IMR-90 (cell line): Measurements from ENCODE around the gene PRKCA. TPM values are rescaled to one million over a fixed set of nuclear protein-coding genes. Genes with fewer than 3 reads are reported as not detected.

Source experiments
- ATAC-seq: fragments of 200-7000 bp; cut with Tn5 transposase; 2 replicates; pipeline ENCODE4 v1.9.1; 2020; ENCODE audit warnings: low read depth, mild to moderate bottlenecking, moderate library complexity
- BruUV-seq: library from RNA; stranded (reverse); fragments of 400-500 nt; replicated peaks from 2 replicates; lab custom pipeline; 2021; lab: Mats Ljungman, UMichigan
- CTCF ChIA-PET: fragments of 300-600 bp; formaldehyde crosslinking; extraction: SDS; loops from one replicate; lab custom pipeline; 2021; ENCODE audit warnings: antibody characterized with exemption; lab: Yijun Ruan, JAX
- POLR2A ChIA-PET: fragments of 300-600 bp; sonication (Branson Sonifier 250); formaldehyde crosslinking; loops from one replicate; lab custom pipeline; 2022; ENCODE audit warnings: antibody characterized with exemption; ENCODE audit not compliant: unreplicated experiment; lab: Charles Lee
- DNase-seq: peaks from one replicate; pipeline ENCODE4 v3.0.0; 2013
- H2AFZ ChIP-seq: replicated peaks from 2 replicates; pipeline ENCODE3; 2013; ENCODE audit warnings: low read length, mild to moderate bottlenecking; ENCODE audit not compliant: poor library complexity
- H2AK5ac ChIP-seq: 2 replicates; pipeline ENCODE4 v1.6.1; 2013; ENCODE audit warnings: low read depth, low read length, inconsistent platforms
- H2AK9ac ChIP-seq: replicated peaks from 2 replicates; pipeline ENCODE3; 2013; ENCODE audit warnings: mild to moderate bottlenecking, low read depth, low read length, moderate library complexity; ENCODE audit not compliant: poor library complexity
- H2BK120ac ChIP-seq: 2 replicates; pipeline ENCODE4 v1.6.1; 2013; ENCODE audit warnings: low read depth, low read length, inconsistent platforms
- H2BK15ac ChIP-seq: 3 replicates; pipeline ENCODE4 v1.6.1; 2013; ENCODE audit warnings: low read depth, low read length, inconsistent platforms
- H2BK20ac ChIP-seq: 2 replicates; pipeline ENCODE4 v1.6.1; 2013; ENCODE audit warnings: low read depth, mild to moderate bottlenecking, inconsistent platforms, low read length, moderate library complexity
- H2BK5ac ChIP-seq: 2 replicates; pipeline ENCODE4 v1.6.1; 2013; ENCODE audit warnings: mild to moderate bottlenecking, low read depth, low read length, inconsistent platforms; ENCODE audit not compliant: poor library complexity, severe bottlenecking
- H3K14ac ChIP-seq: replicated peaks from 2 replicates; pipeline ENCODE4 v1.6.1; 2013; ENCODE audit warnings: low read depth, low read length, inconsistent platforms
- H3K18ac ChIP-seq: 2 replicates; pipeline ENCODE4 v1.6.1; 2013; ENCODE audit warnings: low read depth, low read length, control low read depth
- H3K23ac ChIP-seq: 2 replicates; pipeline ENCODE4 v1.6.1; 2013; ENCODE audit warnings: low read depth, low read length, inconsistent platforms
- H3K27ac ChIP-seq: 2 replicates; pipeline ENCODE4 v1.5.1; 2013; ENCODE audit warnings: mild to moderate bottlenecking, control low read depth, low read length; ENCODE audit not compliant: insufficient read depth
- H3K27me3 ChIP-seq: 2 replicates; pipeline ENCODE4 v1.6.1; 2013; ENCODE audit warnings: low read length; ENCODE audit not compliant: control insufficient read depth, insufficient read depth
- H3K36me3 ChIP-seq: 2 replicates; pipeline ENCODE4 v1.6.1; 2013; ENCODE audit warnings: low read length, mixed read lengths; ENCODE audit not compliant: control insufficient read depth, insufficient read depth
- H3K4ac ChIP-seq: 2 replicates; pipeline ENCODE4 v1.6.1; 2013; ENCODE audit warnings: low read depth, low read length, inconsistent platforms
- H3K4me1 ChIP-seq: 2 replicates; pipeline ENCODE4 v1.6.1; 2013; ENCODE audit warnings: low read length, mixed read lengths; ENCODE audit not compliant: control insufficient read depth, insufficient read depth
- H3K4me2 ChIP-seq: 2 replicates; pipeline ENCODE4 v1.6.1; 2013; ENCODE audit warnings: low read depth, mild to moderate bottlenecking, control low read depth, low read length, moderate library complexity
- H3K4me3 ChIP-seq: 2 replicates; pipeline ENCODE4 v1.5.1; 2013; ENCODE audit warnings: low read depth, mild to moderate bottlenecking, control low read depth, low read length, moderate library complexity; ENCODE audit not compliant: insufficient read depth
- H3K56ac ChIP-seq: 2 replicates; pipeline ENCODE4 v1.6.1; 2013; ENCODE audit warnings: low read length, inconsistent platforms; ENCODE audit not compliant: insufficient read depth; ENCODE audit errors: extremely low read depth
- H3K79me1 ChIP-seq, 2 experiments: 2 replicates each; pipeline ENCODE4 v1.6.1; 2013; ENCODE audit warnings: low read length in 2 of 2, inconsistent platforms in 1 of 2, low read depth in 1 of 2
- H3K9ac ChIP-seq: 2 replicates; pipeline ENCODE4 v1.6.1; 2013; ENCODE audit warnings: low read depth, low read length, control low read depth
- H3K9me1 ChIP-seq: 2 replicates; pipeline ENCODE4 v1.6.1; 2013; ENCODE audit warnings: low read length, inconsistent platforms; ENCODE audit not compliant: insufficient read depth
- H3K9me3 ChIP-seq: 2 replicates; pipeline ENCODE4 v1.6.1; 2013; ENCODE audit warnings: low read length; ENCODE audit not compliant: control insufficient read depth, insufficient read depth
- H4K20me1 ChIP-seq: 2 replicates; pipeline ENCODE4 v1.6.1; 2013; ENCODE audit warnings: low read length, inconsistent platforms; ENCODE audit not compliant: insufficient read depth
- H4K5ac ChIP-seq: 2 replicates; pipeline ENCODE4 v1.6.1; 2013; ENCODE audit warnings: mild to moderate bottlenecking, low read depth, low read length, control low read depth
- H4K8ac ChIP-seq, 2 experiments: 2 replicates each; pipeline ENCODE4 v1.6.1; 2013; ENCODE audit warnings: low read depth in 2 of 2, low read length in 2 of 2, control low read depth in 1 of 2, inconsistent platforms in 1 of 2
- H4K91ac ChIP-seq: 2 replicates; pipeline ENCODE4 v1.6.1; 2013; ENCODE audit warnings: low read depth, low read length, inconsistent platforms; ENCODE audit not compliant: insufficient read depth
- MAZ ChIP-seq: IDR thresholded peaks from 2 replicates; pipeline ENCODE4 v1.6.1; 2012; ENCODE audit warnings: low read depth, mild to moderate bottlenecking, low read length, improper control_type of control experiment, moderate library complexity, borderline replicate concordance
- MXI1 ChIP-seq: IDR thresholded peaks from 2 replicates; pipeline ENCODE4 v1.6.1; 2012; ENCODE audit warnings: low read depth, mild to moderate bottlenecking, low read length, moderate library complexity, borderline replicate concordance
- RCOR1 ChIP-seq: IDR thresholded peaks from 2 replicates; pipeline ENCODE4 v1.6.1; 2012; ENCODE audit warnings: mild to moderate bottlenecking, low read length, improper control_type of control experiment; ENCODE audit not compliant: insufficient replicate concordance
- SMC3 ChIP-seq: fragments of 150-350 bp; IDR thresholded peaks from 2 replicates; pipeline ENCODE4 v1.6.1; 2016; ENCODE audit warnings: low read depth, mild to moderate bottlenecking, antibody characterized with exemption, low read length, moderate library complexity
- WGBS, 2 experiments: methylation state at CpG; one replicate each; pipeline versions ENCODE4 v1.1.5 to v1.1.7; 2013; ENCODE audit warnings: missing lambda C conversion rate in 2 of 2; ENCODE audit not compliant: insufficient read length in 1 of 2; ENCODE audit errors: extremely low coverage in 2 of 2; 5-methylcytosine and 5-hydroxymethylcytosine counted together
- dilution Hi-C: fragments of 300-500 bp; cut with HindIII; formaldehyde crosslinking; loops from one replicate; pipeline ENCODE4 v1.14.3; 2018; ENCODE audit warnings: low sequenced_read_pairs; ENCODE audit not compliant: unreplicated experiment
- in situ Hi-C: fragments of 300-500 bp; cut with MboI; formaldehyde crosslinking; loops from 3 replicates; pipeline ENCODE4 v1.14.3; 2019; ENCODE audit warnings: low sequenced_read_pairs, inconsistent platforms, mixed read lengths
- intact Hi-C: fragments of 100-400 bp; cut with micrococcal nuclease; formaldehyde crosslinking; loops from 2 replicates; pipeline ENCODE4 v1.10.0; 2022
- polyA plus RNA-seq, 3 experiments: library from polyadenylated mRNA; depleted of rRNA; stranded (reverse); fragments of >200 nt; gene quantifications; 2 replicates each; pipeline ENCODE4 v1.2.3, GENCODE V29; 2012; ENCODE audit warnings: low replicate concordance in 1 of 3
- total RNA-seq: library from RNA; depleted of rRNA; stranded (reverse); fragments of >200 nt; gene quantifications from 2 replicates; pipeline ENCODE4 v1.2.3, GENCODE V29; 2012

The PRKCA gene
- total and polyA plus RNA-seq, 2 of the 4 experiments (the other 2 are of a cell fraction), result 31.0 to 46.0 TPM

DNA sequence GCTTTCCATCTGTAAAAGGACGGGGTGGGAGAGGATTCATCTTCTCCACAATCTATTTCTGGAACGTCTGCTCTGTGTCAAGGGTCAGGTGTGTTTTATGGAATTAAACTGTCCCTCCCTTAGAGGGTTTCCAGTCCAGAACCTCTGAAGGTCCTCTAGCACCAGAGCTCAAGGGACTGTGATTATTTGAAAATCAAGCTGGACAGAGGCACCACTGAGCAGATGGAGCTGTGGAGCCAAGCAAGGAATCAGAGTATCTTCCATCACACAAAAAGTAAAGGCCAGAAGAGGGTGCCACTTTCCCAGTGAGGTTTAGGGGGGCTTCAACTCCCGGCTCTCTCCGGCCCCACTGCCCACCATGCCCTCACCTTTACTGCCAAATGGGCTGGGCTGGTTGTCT lies 539.3 kb downstream of the PRKCA start:
- TF ChIP-seq SMC3 (no peak), MAZ (no peak), RCOR1 (no peak), MXI1 (no peak)
- intact Hi-C loops (loop anchor here (10.0 kb wide), 1 partner anchor 1087 kb away; no protein-coding TSS in a partner anchor), in situ Hi-C loops (no loop called here), dilution Hi-C loops (no loop called here)
- H3K23ac ChIP-seq, result no peak overlapping the region
- no peak overlapping the region for H3K4me3 ChIP-seq
- no peak overlapping the region for H2BK15ac ChIP-seq
- H2AFZ ChIP-seq, result no peak overlapping the region
- H3K27me3 ChIP-seq, result peaks cover 36% of the 10 kb centered on the region
- H2BK120ac ChIP-seq, result no peak overlapping the region
- no peak overlapping the region for H2BK20ac ChIP-seq
- no peak overlapping the region for H3K9ac ChIP-seq
- H3K14ac ChIP-seq, result no peak overlapping the region
- ChIA-PET CTCF (interaction anchor here (0.6 kb wide), 1 partner anchor 318 kb away, joined by 3 read pairs; no protein-coding TSS in a partner anchor), POLR2A (no interaction called here)
- H3K4me2 ChIP-seq, result no peak overlapping the region
- no peaks in the 10 kb centered on the region for H3K79me1 ChIP-seq
- WGBS, 2 experiments, result no CpG with 5 or more reads among the region's 4 CpGs
- H4K91ac ChIP-seq, result no peak overlapping the region
- no peak overlapping the region for H2BK5ac ChIP-seq
- no peaks in the 10 kb centered on the region for H3K4me1 ChIP-seq
- no peak overlapping the region for H2AK9ac ChIP-seq
- no peak overlapping the region for H4K5ac ChIP-seq
- no peak overlapping the region for H3K27ac ChIP-seq
- H3K56ac ChIP-seq, result no peak overlapping the region
- no peak overlapping the region for H2AK5ac ChIP-seq
- H3K9me3 ChIP-seq, result no peaks in the 10 kb centered on the region
- no peak overlapping the region for H4K8ac ChIP-seq
- H4K20me1 ChIP-seq, result no peaks in the 10 kb centered on the region
- no peaks in the 10 kb centered on the region for H3K36me3 ChIP-seq
- H3K9me1 ChIP-seq, result no peaks in the 10 kb centered on the region
- no peak overlapping the region for H3K18ac ChIP-seq
- ATAC-seq, result no peak
- no TSS peak for BruUV-seq
- DNase-seq, result no peak
- no peak overlapping the region for H3K4ac ChIP-seq
